Ovary (tissue), 9 donors: ENCODE data around the gene KLF16. TPM values are rescaled to one million over a fixed set of nuclear protein-coding genes. Genes with fewer than 3 reads are reported as not detected.

ENCODE experiments used
- DNase-seq, 5 donors: peaks; one replicate each; pipeline ENCODE4 v3.0.0-alpha.2; 2019 to 2020
- H3K27ac ChIP-seq, 2 donors: fragments of 200-600 bp; one replicate each; pipeline versions ENCODE4 v1.5.1 to v1.8.0; 2019 to 2022
- H3K27me3 ChIP-seq: fragments of 200-600 bp; one replicate; pipeline ENCODE4 v1.8.0; 2022
- H3K36me3 ChIP-seq: fragments of 200-600 bp; sonication (generic); one replicate; pipeline ENCODE4 v1.5.1; 2019
- H3K4me1 ChIP-seq: one replicate; pipeline ENCODE4 v1.8.1; 2013; ENCODE audit warnings: mild to moderate bottlenecking, moderate library complexity; ENCODE audit not compliant: insufficient read depth
- H3K4me3 ChIP-seq: fragments of 200-600 bp; sonication (generic); one replicate; pipeline ENCODE4 v1.5.1; 2017
- H3K9me3 ChIP-seq, 2 donors: fragments of 200-600 bp in 1 of 2; sonication (generic) in 1 of 2; one replicate each; pipeline versions ENCODE4 v1.5.1 to v1.8.1; 2013 to 2019; ENCODE audit warnings: mild to moderate bottlenecking in 1 of 2, moderate library complexity in 1 of 2
- CTCF ChIP-seq, 3 donors: fragments of 450-650 bp in 2 of 3; fragments of 200-600 bp in 1 of 3; IDR thresholded peaks; one replicate each; pipeline versions ENCODE4 v1.5.1 to v1.8.0; 2016 to 2022; ENCODE audit warnings: antibody characterized with exemption in 3 of 3, mild to moderate bottlenecking in 1 of 3
- EP300 ChIP-seq: sonication (generic); formaldehyde crosslinking; IDR thresholded peaks from one replicate; pipeline ENCODE4 v1.6.1; 2017; ENCODE audit warnings: antibody characterized with exemption
- POLR2A ChIP-seq: fragments of 450-650 bp; IDR thresholded peaks from one replicate; pipeline ENCODE4 v1.6.1; 2017; ENCODE audit warnings: antibody characterized with exemption, mild to moderate bottlenecking, moderate library complexity
- WGBS, 3 donors: extraction: QIAGEN DNeasy Blood & Tissue Kit in 1 of 3; methylation state at CpG; one replicate each; pipeline versions ENCODE4 v1.1.5 to v1.1.7; 2013 to 2017; 5-methylcytosine and 5-hydroxymethylcytosine counted together
- intact Hi-C, 4 donors: fragments of 100-400 bp; cut with DNase I; formaldehyde crosslinking; loops; one replicate each; pipeline versions ENCODE4 v1.11.0 to v1.15.1; 2022 to 2023
- polyA plus RNA-seq, 2 donors: library from polyadenylated mRNA; stranded (reverse); fragments of 200-250 nt in 1 of 2; fragments of 350-450 nt in 1 of 2; fragmentation: Illumina TruSeq in 1 of 2; extraction: RNeasy Lipid Tissue Mini Kit (QIAGEN cat#74804) in 1 of 2; gene quantifications; one replicate each; pipeline ENCODE4 v1.2.3, GENCODE V29; 2013 to 2014
- total RNA-seq, 7 donors: library from RNA; depleted of rRNA in 2 of 7; stranded (reverse); fragments of >200 nt in 2 of 7; fragmentation: NEBNext Ultra II Directional in 3 of 7; extraction: Animal tissue kit (Norgen Biotek cat#: 25700) in 3 of 7; gene quantifications; one replicate each; pipeline versions ENCODE4 v1.1.0 to v1.2.4, GENCODE V29; 2016 to 2023
- donor health status: DM: no; HTN: no; CAD: no; lungs with moderate emphysema.
- donor health status: DM: no; HTN: no; CAD: no.
- donor health status: Bipolar disorder and iron deficiency.
- donor health status: DM: yes; HTN: yes; CAD: no.
- donor health status: DM: no; HTN: no; CAD: no.
- donor health status: DM: yes; HTN: yes; CAD: no.

KLF16 gene
- total and polyA plus RNA-seq, 9 donors: 0.63 to 26.6 (median 14.4) TPM

- no peak for TF ChIP-seq CTCF (IDR thresholded peaks at IDR 0.05)
- no peak for TF ChIP-seq POLR2A
- no peak for TF ChIP-seq EP300
- Histone ChIP-seq H3K27me3 (no peaks in the 10 kb centered on the region), H3K4me3 (no peak overlapping the region), H3K4me1 (peaks cover 19% of the 10 kb centered on the region), H3K36me3 (no peaks in the 10 kb centered on the region), H3K9me3 (no peaks in the 10 kb centered on the region), H3K27ac (no peak overlapping the region)
- WGBS, 3 donors: 92 to 96% (median 95%) methylated on average over 10 of the region's 10 CpGs
- intact Hi-C loops: no loop called here
- no peak for DNase-seq
Measured at GRCh38 chr19:1910177-1910576, 46.8 kb upstream of the KLF16 start.

GRCh38 chr19:1909761-1910080 is 46.3 kb upstream of the KLF16 start:
- Histone ChIP-seq H3K27me3 (no peaks in the 10 kb centered on the region), H3K27ac (no peak overlapping the region), H3K4me1 (peaks cover 19% of the 10 kb centered on the region), H3K4me3 (no peak overlapping the region), H3K9me3 (no peaks in the 10 kb centered on the region), H3K36me3 (no peaks in the 10 kb centered on the region)
- 52 to 74% (median 69%) methylated on average over 10 of the region's 10 CpGs for WGBS, 3 donors
- intact Hi-C loops: loop anchor here in 1 of 4 donors (5.0 kb wide), 1 partner anchor 42 kb away; no protein-coding TSS in a partner anchor
- TF ChIP-seq EP300 (no peak), POLR2A (no peak), CTCF (IDR thresholded peaks at IDR 0.05) (no peak)
- no peak for DNase-seq

GRCh38 chr19:1908364-1908678 is 44.9 kb upstream of the KLF16 start:
- no peak for DNase-seq
- H3K4me1 ChIP-seq: peaks cover 19% of the 10 kb centered on the region
- H3K27ac ChIP-seq: peak overlapping the region in 1 of 2 donors; percentile 73
- H3K4me3 ChIP-seq: no peak overlapping the region
- no peaks in the 10 kb centered on the region for H3K27me3 ChIP-seq
- 35 to 59% (median 35%) methylated on average over 12 to 13 of the region's 13 CpGs for WGBS, 3 donors
- H3K9me3 ChIP-seq: no peaks in the 10 kb centered on the region
- H3K36me3 ChIP-seq: no peaks in the 10 kb centered on the region
- TF ChIP-seq EP300: no peak
- TF ChIP-seq CTCF (IDR thresholded peaks at IDR 0.05): no peak
- TF ChIP-seq POLR2A: no peak
- intact Hi-C loops: loop anchor here in 1 of 4 donors (5.0 kb wide), 1 partner anchor 41 kb away; no protein-coding TSS in a partner anchor

GRCh38 chr19:1907563-1908363 is 44.4 kb upstream of the KLF16 start:
- H3K4me3 ChIP-seq: no peak overlapping the region

More at GRCh38 chr19:1907563-1908363, 44.4 kb upstream of the KLF16 start:
- Histone ChIP-seq H3K4me1 (peaks cover 19% of the 10 kb centered on the region), H3K27me3 (no peaks in the 10 kb centered on the region), H3K9me3 (no peaks in the 10 kb centered on the region), H3K36me3 (no peaks in the 10 kb centered on the region), H3K27ac (peak overlapping the region; percentile 71 to 73)
- WGBS, 3 donors: 25 to 55% (median 37%) methylated on average over 37 to 43 of the region's 43 CpGs
- DNase-seq: peak in 4 of 5 donors; percentile 43 to 67 (median 51)
- TF ChIP-seq CTCF (IDR thresholded peaks at IDR 0.05): no peak
- no peak for TF ChIP-seq EP300
- no peak for TF ChIP-seq POLR2A
- intact Hi-C loops: loop anchor here in 1 of 4 donors (5.0 kb wide), 1 partner anchor 40 kb away; no protein-coding TSS in a partner anchor
